ENCODE measurements around the gene C4B.

C4B gene

GRCh38 chr6:32073101-32073500 lies 58.5 kb downstream of the C4B start:
- Histone ChIP-seq H4K91ac (ENCODE audit: low read depth, low read length, poor library complexity) (no peak overlapping the region), H2BK15ac (ENCODE audit: low read length) (no peak overlapping the region), H2BK120ac (ENCODE audit: low read depth, low read length) (peak overlapping the region; percentile 64), H3K4me2 (ENCODE audit: insufficient read depth, low read length, poor library complexity, severe bottlenecking) (no peak overlapping the region), H3K14ac (ENCODE audit: low read length) (no peak overlapping the region), H2AFZ (ENCODE audit: low read length) (no peak overlapping the region), H4K8ac (ENCODE audit: low read depth, low read length) (no peak overlapping the region), H3K79me1 (ENCODE audit: low read depth, low read length) (peaks cover 2% of the 10 kb centered on the region), H3K27ac (replicated peaks; ENCODE audit: low read length) (no peak overlapping the region), H3K23ac (ENCODE audit: low read depth, low read length, poor library complexity) (no peak overlapping the region), H3K36me3 (replicated peaks in 1 of 2; ENCODE audit: control insufficient read depth in 2 of 2, insufficient read depth in 2 of 2, low read length in 2 of 2) (peaks cover 0 to 2% of the 10 kb centered on the region in 2 donors), H2AK5ac (ENCODE audit: low read depth, low read length) (no peak overlapping the region), H2BK5ac (ENCODE audit: low read length) (no peak overlapping the region), H3K27me3 (ENCODE audit: control insufficient read depth in 3 of 3, insufficient read depth in 3 of 3, low read depth in 1 of 3, low read length in 3 of 3) (peaks cover 0 to 25% (median 0%) of the 10 kb centered on the region in 3 experiments), H3K4ac (ENCODE audit: low read length) (no peak overlapping the region), H2BK12ac (ENCODE audit: low read length) (no peak overlapping the region), H3K18ac (ENCODE audit: low read length) (no peak overlapping the region), H3K9me3 (replicated peaks in 1 of 2; ENCODE audit: control insufficient read depth in 2 of 2, insufficient read depth in 1 of 2, low read depth in 1 of 2, low read length in 2 of 2) (no peaks in the 10 kb centered on the region), H3K9ac (ENCODE audit: low read depth, low read length, poor library complexity) (no peak overlapping the region), H3K4me1 (ENCODE audit: control insufficient read depth in 2 of 2, insufficient read depth in 1 of 2, low read depth in 1 of 2, low read length in 2 of 2) (peaks cover 0 to 16% of the 10 kb centered on the region in 2 donors), H3K4me3 (ENCODE audit: low read length in 2 of 2) (no peak overlapping the region)
- no CpG with 5 or more reads among the region's 3 CpGs for WGBS, 2 donors (ENCODE audit: extremely low coverage in 2 of 2, insufficient read length in 2 of 2, insufficient replicate concordance in 1 of 2)
- no peak for DNase-seq (ENCODE audit: low spot score)

- no peak overlapping the region for H3K4me2 ChIP-seq (ENCODE audit: insufficient read depth, low read length, poor library complexity, severe bottlenecking)
- peak overlapping the region; percentile 12 for H3K9ac ChIP-seq (ENCODE audit: low read depth, low read length, poor library complexity)
- no peak for DNase-seq (ENCODE audit: low spot score)
- H3K23ac ChIP-seq (ENCODE audit: low read depth, low read length, poor library complexity) = peak overlapping the region; percentile 10
- no peak overlapping the region for H2AFZ ChIP-seq (ENCODE audit: low read length)
- no peak overlapping the region for H2AK5ac ChIP-seq (ENCODE audit: low read depth, low read length)
- no peak overlapping the region for H3K4me3 ChIP-seq (ENCODE audit: low read length in 2 of 2)
- H2BK120ac ChIP-seq (ENCODE audit: low read depth, low read length) = peak overlapping the region; percentile 64
- no peak overlapping the region for H3K27ac ChIP-seq (replicated peaks; ENCODE audit: low read length)
- peaks cover 0 to 2% of the 10 kb centered on the region in 2 donors for H3K36me3 ChIP-seq (replicated peaks in 1 of 2; ENCODE audit: control insufficient read depth in 2 of 2, insufficient read depth in 2 of 2, low read length in 2 of 2)
- H4K8ac ChIP-seq (ENCODE audit: low read depth, low read length) = no peak overlapping the region
- no CpG with 5 or more reads among the region's 10 CpGs for WGBS, 2 donors (ENCODE audit: extremely low coverage in 2 of 2, insufficient read length in 2 of 2, insufficient replicate concordance in 1 of 2)
- H3K4ac ChIP-seq (ENCODE audit: low read length) = no peak overlapping the region
- H3K18ac ChIP-seq (ENCODE audit: low read length) = no peak overlapping the region
- H4K91ac ChIP-seq (ENCODE audit: low read depth, low read length, poor library complexity) = no peak overlapping the region
- H3K4me1 ChIP-seq (ENCODE audit: control insufficient read depth in 2 of 2, insufficient read depth in 1 of 2, low read depth in 1 of 2, low read length in 2 of 2) = peaks cover 0 to 16% of the 10 kb centered on the region in 2 donors
- H3K9me3 ChIP-seq (replicated peaks in 1 of 2; ENCODE audit: control insufficient read depth in 2 of 2, insufficient read depth in 1 of 2, low read depth in 1 of 2, low read length in 2 of 2) = no peaks in the 10 kb centered on the region
- no peak overlapping the region for H2BK5ac ChIP-seq (ENCODE audit: low read length)
- H2BK15ac ChIP-seq (ENCODE audit: low read length) = peak overlapping the region; percentile 75
- H3K14ac ChIP-seq (ENCODE audit: low read length) = peak overlapping the region; percentile 58
- peaks cover 0 to 22% (median 0%) of the 10 kb centered on the region in 3 experiments for H3K27me3 ChIP-seq (ENCODE audit: control insufficient read depth in 3 of 3, insufficient read depth in 3 of 3, low read depth in 1 of 3, low read length in 3 of 3)
- peaks cover 2% of the 10 kb centered on the region for H3K79me1 ChIP-seq (ENCODE audit: low read depth, low read length)
- H2BK12ac ChIP-seq (ENCODE audit: low read length) = no peak overlapping the region
Measured at GRCh38 chr6:32073613-32074012, 59.0 kb downstream of the C4B start.

- Histone ChIP-seq H3K27me3 (ENCODE audit: control insufficient read depth in 3 of 3, insufficient read depth in 3 of 3, low read depth in 1 of 3, low read length in 3 of 3) (peaks cover 0 to 17% (median 0%) of the 10 kb centered on the region in 3 experiments), H3K4me1 (ENCODE audit: control insufficient read depth in 2 of 2, insufficient read depth in 1 of 2, low read depth in 1 of 2, low read length in 2 of 2) (peaks cover 0 to 19% of the 10 kb centered on the region in 2 donors), H2BK12ac (ENCODE audit: low read length) (no peak overlapping the region), H3K23ac (ENCODE audit: low read depth, low read length, poor library complexity) (no peak overlapping the region), H4K91ac (ENCODE audit: low read depth, low read length, poor library complexity) (no peak overlapping the region), H2BK15ac (ENCODE audit: low read length) (no peak overlapping the region), H3K4me3 (ENCODE audit: low read length in 2 of 2) (no peak overlapping the region), H3K9ac (ENCODE audit: low read depth, low read length, poor library complexity) (no peak overlapping the region), H3K4me2 (ENCODE audit: insufficient read depth, low read length, poor library complexity, severe bottlenecking) (no peak overlapping the region), H3K18ac (ENCODE audit: low read length) (peak overlapping the region; percentile 5), H3K9me3 (replicated peaks in 1 of 2; ENCODE audit: control insufficient read depth in 2 of 2, insufficient read depth in 1 of 2, low read depth in 1 of 2, low read length in 2 of 2) (no peaks in the 10 kb centered on the region), H2AFZ (ENCODE audit: low read length) (no peak overlapping the region), H3K36me3 (replicated peaks in 1 of 2; ENCODE audit: control insufficient read depth in 2 of 2, insufficient read depth in 2 of 2, low read length in 2 of 2) (peaks cover 0 to 2% of the 10 kb centered on the region in 2 donors), H3K4ac (ENCODE audit: low read length) (no peak overlapping the region), H2AK5ac (ENCODE audit: low read depth, low read length) (no peak overlapping the region), H3K27ac (replicated peaks; ENCODE audit: low read length) (no peak overlapping the region), H2BK120ac (ENCODE audit: low read depth, low read length) (no peak overlapping the region), H2BK5ac (ENCODE audit: low read length) (no peak overlapping the region), H3K79me1 (ENCODE audit: low read depth, low read length) (no peaks in the 10 kb centered on the region), H4K8ac (ENCODE audit: low read depth, low read length) (no peak overlapping the region), H3K14ac (ENCODE audit: low read length) (no peak overlapping the region)
- no CpG with 5 or more reads among the region's 8 CpGs for WGBS, 2 donors (ENCODE audit: extremely low coverage in 2 of 2, insufficient read length in 2 of 2, insufficient replicate concordance in 1 of 2)
- no peak for DNase-seq (ENCODE audit: low spot score)
Measured at GRCh38 chr6:32074996-32075532, 60.5 kb downstream of the C4B start.

- no peak overlapping the region for H2BK5ac ChIP-seq (ENCODE audit: low read length)
- no CpG with 5 or more reads among the region's 3 CpGs for WGBS, 2 donors (ENCODE audit: extremely low coverage in 2 of 2, insufficient read length in 2 of 2, insufficient replicate concordance in 1 of 2)
- no peaks in the 10 kb centered on the region for H3K36me3 ChIP-seq (replicated peaks in 1 of 2; ENCODE audit: control insufficient read depth in 2 of 2, insufficient read depth in 2 of 2, low read length in 2 of 2)
- H3K27me3 ChIP-seq (ENCODE audit: control insufficient read depth in 3 of 3, insufficient read depth in 3 of 3, low read depth in 1 of 3, low read length in 3 of 3) = peaks cover 0 to 15% (median 0%) of the 10 kb centered on the region in 3 experiments
- no peak overlapping the region for H3K27ac ChIP-seq (replicated peaks; ENCODE audit: low read length)
- no peak overlapping the region for H2BK120ac ChIP-seq (ENCODE audit: low read depth, low read length)
- H3K9ac ChIP-seq (ENCODE audit: low read depth, low read length, poor library complexity) = no peak overlapping the region
- H3K18ac ChIP-seq (ENCODE audit: low read length) = no peak overlapping the region
- no peak overlapping the region for H3K14ac ChIP-seq (ENCODE audit: low read length)
- no peak overlapping the region for H4K8ac ChIP-seq (ENCODE audit: low read depth, low read length)
- no peak for DNase-seq (ENCODE audit: low spot score)
- no peaks in the 10 kb centered on the region for H3K9me3 ChIP-seq (replicated peaks in 1 of 2; ENCODE audit: control insufficient read depth in 2 of 2, insufficient read depth in 1 of 2, low read depth in 1 of 2, low read length in 2 of 2)
- H3K4me1 ChIP-seq (ENCODE audit: control insufficient read depth in 2 of 2, insufficient read depth in 1 of 2, low read depth in 1 of 2, low read length in 2 of 2) = peaks cover 0 to 17% of the 10 kb centered on the region in 2 donors
- no peak overlapping the region for H3K4me3 ChIP-seq (ENCODE audit: low read length in 2 of 2)
- H2AK5ac ChIP-seq (ENCODE audit: low read depth, low read length) = no peak overlapping the region
- no peak overlapping the region for H3K4me2 ChIP-seq (ENCODE audit: insufficient read depth, low read length, poor library complexity, severe bottlenecking)
- H3K23ac ChIP-seq (ENCODE audit: low read depth, low read length, poor library complexity) = no peak overlapping the region
- no peak overlapping the region for H2BK12ac ChIP-seq (ENCODE audit: low read length)
- H2AFZ ChIP-seq (ENCODE audit: low read length) = no peak overlapping the region
- no peak overlapping the region for H2BK15ac ChIP-seq (ENCODE audit: low read length)
- no peaks in the 10 kb centered on the region for H3K79me1 ChIP-seq (ENCODE audit: low read depth, low read length)
- no peak overlapping the region for H3K4ac ChIP-seq (ENCODE audit: low read length)
- no peak overlapping the region for H4K91ac ChIP-seq (ENCODE audit: low read depth, low read length, poor library complexity)
Measured at GRCh38 chr6:32075781-32076180, 61.2 kb downstream of the C4B start.
